GM12874 (cell line): ENCODE data around the gene GRM7.

Experiments
- CTCF ChIP-seq: IDR thresholded peaks from 2 replicates; pipeline ENCODE4 v1.5.1; 2011; ENCODE audit warnings: low read depth, mild to moderate bottlenecking, control low read depth, low read length, moderate library complexity; ENCODE audit not compliant: insufficient read depth

The GRM7 gene

GRCh38 chr3:7504886-7505775 is 644.2 kb downstream of the GRM7 start:
- no peak for TF ChIP-seq CTCF

GRCh38 chr3:7506606-7507180 is 645.8 kb downstream of the GRM7 start:
- TF ChIP-seq CTCF, result no peak

GRCh38 chr3:7508821-7509220 is 647.9 kb downstream of the GRM7 start:
- no peak for TF ChIP-seq CTCF

GRCh38 chr3:7512048-7512447 is 651.1 kb downstream of the GRM7 start:
- TF ChIP-seq CTCF, result no peak

GRCh38 chr3:7518026-7518425 is 657.1 kb downstream of the GRM7 start:
- no peak for TF ChIP-seq CTCF

- TF ChIP-seq CTCF, result no peak
Observed at GRCh38 chr3:7518456-7518855, 657.5 kb downstream of the GRM7 start.

- no peak for TF ChIP-seq CTCF
Observed at GRCh38 chr3:7520059-7520458, 659.1 kb downstream of the GRM7 start.
